ENCODE measurements around the gene ZSWIM5. TPM values are rescaled to one million over a fixed set of nuclear protein-coding genes. Genes with fewer than 3 reads are reported as not detected.

Gene ZSWIM5
- total and polyA plus RNA-seq, 9 of the 15 experiments (the other 6 are each of a cell fraction or from before 2014, with no cell fraction given) = under 0.01 to 0.07 (median 0.03) TPM; not detected in 3

DNA sequence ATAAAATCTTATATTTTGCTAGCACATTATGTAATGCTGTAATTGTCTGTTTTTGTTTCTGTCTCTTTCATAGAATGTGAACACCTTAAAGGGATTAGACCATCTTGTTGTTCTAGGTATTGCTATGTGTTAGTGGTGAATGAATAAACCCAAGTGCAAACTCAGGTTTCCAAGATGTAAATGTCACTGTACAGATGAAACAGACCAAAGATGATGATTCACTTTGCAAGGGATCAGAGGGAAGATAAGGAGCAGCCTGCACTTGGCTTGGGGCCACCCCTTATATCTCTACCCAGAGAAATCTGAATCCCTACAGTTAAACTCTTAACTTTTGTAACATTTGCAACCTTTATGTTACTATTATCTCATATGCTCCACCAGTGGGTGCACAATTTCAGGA is 168.9 kb downstream of the ZSWIM5 start (continued):
- TF ChIP-seq ADNP (tag; IDR thresholded peaks at IDR 0.05) (0 out of 2 replicates have a peak, but pooled peaks have one; percentile 51), SNRNP70 (optimal IDR thresholded peaks at IDR 0.05; ENCODE audit: low read depth, low read length) (no peak), CXXC5 (CRISPR knock-in tag; IDR thresholded peaks at IDR 0.05) (peak; percentile 80), ASH1L (IDR thresholded peaks at IDR 0.05; ENCODE audit: borderline replicate concordance, low read depth, partially characterized antibody) (no peak), YY1 (IDR thresholded peaks at IDR 0.05; ENCODE audit: borderline replicate concordance in 1 of 3, control insufficient read depth in 1 of 3, extremely low read depth in 1 of 3, insufficient read depth in 3 of 3, insufficient read length in 1 of 3, insufficient replicate concordance in 2 of 3, low read depth in 1 of 3, low read length in 2 of 3) (no peak), ZNF347 (CRISPR knock-in tag; IDR thresholded peaks at IDR 0.05; ENCODE audit: low read depth) (no peak), SAP30 (IDR thresholded peaks at IDR 0.05; ENCODE audit: borderline replicate concordance, insufficient read depth, low read depth, low read length, poor library complexity, severe bottlenecking) (no peak), ZNF507 (tag; conservative IDR thresholded peaks at IDR 0.05) (no peak), ZNF717 (CRISPR knock-in tag; IDR thresholded peaks at IDR 0.05) (no peak), RBM39 (optimal IDR thresholded peaks at IDR 0.05; ENCODE audit: low read depth, low read length) (no peak), TSC22D4 (tag; IDR thresholded peaks at IDR 0.05) (no peak), NFIC (IDR thresholded peaks at IDR 0.05) (peak; percentile 95), POU5F1 (IDR thresholded peaks at IDR 0.05; ENCODE audit: borderline replicate concordance, low read depth, low read length, partially characterized antibody) (no peak), ZNF146 (CRISPR knock-in tag; IDR thresholded peaks at IDR 0.05; ENCODE audit: unreplicated experiment) (no peak), KDM4B (IDR thresholded peaks at IDR 0.05; ENCODE audit: borderline replicate concordance in 2 of 2, low read depth in 1 of 2) (no peak), ZNF124 (CRISPR knock-in tag; IDR thresholded peaks at IDR 0.05) (no peak), ZNF444 (CRISPR knock-in tag; IDR thresholded peaks at IDR 0.05) (no peak), ESRRA (IDR thresholded peaks at IDR 0.05; ENCODE audit: borderline replicate concordance, low read depth) (no peak)
- TF ChIP-seq, protein P1, sequence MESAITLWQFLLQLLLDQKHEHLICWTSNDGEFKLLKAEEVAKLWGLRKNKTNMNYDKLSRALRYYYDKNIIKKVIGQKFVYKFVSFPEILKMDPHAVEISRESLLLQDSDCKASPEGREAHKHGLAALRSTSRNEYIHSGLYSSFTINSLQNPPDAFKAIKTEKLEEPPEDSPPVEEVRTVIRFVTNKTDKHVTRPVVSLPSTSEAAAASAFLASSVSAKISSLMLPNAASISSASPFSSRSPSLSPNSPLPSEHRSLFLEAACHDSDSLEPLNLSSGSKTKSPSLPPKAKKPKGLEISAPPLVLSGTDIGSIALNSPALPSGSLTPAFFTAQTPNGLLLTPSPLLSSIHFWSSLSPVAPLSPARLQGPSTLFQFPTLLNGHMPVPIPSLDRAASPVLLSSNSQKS (CRISPR knock-in tag; IDR thresholded peaks at IDR 0.05) = no peak
- TF ChIP-seq, protein P2, sequence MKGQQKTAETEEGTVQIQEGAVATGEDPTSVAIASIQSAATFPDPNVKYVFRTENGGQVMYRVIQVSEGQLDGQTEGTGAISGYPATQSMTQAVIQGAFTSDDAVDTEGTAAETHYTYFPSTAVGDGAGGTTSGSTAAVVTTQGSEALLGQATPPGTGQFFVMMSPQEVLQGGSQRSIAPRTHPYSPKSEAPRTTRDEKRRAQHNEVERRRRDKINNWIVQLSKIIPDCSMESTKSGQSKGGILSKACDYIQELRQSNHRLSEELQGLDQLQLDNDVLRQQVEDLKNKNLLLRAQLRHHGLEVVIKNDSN (CRISPR knock-in tag; IDR thresholded peaks at IDR 0.05) = no peak
- TF ChIP-seq, protein P3, sequence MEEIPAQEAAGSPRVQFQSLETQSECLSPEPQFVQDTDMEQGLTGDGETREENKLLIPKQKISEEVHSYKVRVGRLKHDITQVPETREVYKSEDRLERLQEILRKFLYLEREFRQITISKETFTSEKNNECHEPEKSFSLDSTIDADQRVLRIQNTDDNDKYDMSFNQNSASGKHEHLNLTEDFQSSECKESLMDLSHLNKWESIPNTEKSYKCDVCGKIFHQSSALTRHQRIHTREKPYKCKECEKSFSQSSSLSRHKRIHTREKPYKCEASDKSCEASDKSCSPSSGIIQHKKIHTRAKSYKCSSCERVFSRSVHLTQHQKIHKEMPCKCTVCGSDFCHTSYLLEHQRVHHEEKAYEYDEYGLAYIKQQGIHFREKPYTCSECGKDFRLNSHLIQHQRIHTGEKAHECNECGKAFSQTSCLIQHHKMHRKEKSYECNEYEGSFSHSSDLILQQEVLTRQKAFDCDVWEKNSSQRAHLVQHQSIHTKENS (CRISPR knock-in tag; IDR thresholded peaks at IDR 0.05) = no peak
- TF ChIP-seq, protein P4, sequence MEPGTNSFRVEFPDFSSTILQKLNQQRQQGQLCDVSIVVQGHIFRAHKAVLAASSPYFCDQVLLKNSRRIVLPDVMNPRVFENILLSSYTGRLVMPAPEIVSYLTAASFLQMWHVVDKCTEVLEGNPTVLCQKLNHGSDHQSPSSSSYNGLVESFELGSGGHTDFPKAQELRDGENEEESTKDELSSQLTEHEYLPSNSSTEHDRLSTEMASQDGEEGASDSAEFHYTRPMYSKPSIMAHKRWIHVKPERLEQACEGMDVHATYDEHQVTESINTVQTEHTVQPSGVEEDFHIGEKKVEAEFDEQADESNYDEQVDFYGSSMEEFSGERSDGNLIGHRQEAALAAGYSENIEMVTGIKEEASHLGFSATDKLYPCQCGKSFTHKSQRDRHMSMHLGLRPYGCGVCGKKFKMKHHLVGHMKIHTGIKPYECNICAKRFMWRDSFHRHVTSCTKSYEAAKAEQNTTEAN (CRISPR knock-in tag; IDR thresholded peaks at IDR 0.05) = no peak
- TF ChIP-seq, protein P5, sequence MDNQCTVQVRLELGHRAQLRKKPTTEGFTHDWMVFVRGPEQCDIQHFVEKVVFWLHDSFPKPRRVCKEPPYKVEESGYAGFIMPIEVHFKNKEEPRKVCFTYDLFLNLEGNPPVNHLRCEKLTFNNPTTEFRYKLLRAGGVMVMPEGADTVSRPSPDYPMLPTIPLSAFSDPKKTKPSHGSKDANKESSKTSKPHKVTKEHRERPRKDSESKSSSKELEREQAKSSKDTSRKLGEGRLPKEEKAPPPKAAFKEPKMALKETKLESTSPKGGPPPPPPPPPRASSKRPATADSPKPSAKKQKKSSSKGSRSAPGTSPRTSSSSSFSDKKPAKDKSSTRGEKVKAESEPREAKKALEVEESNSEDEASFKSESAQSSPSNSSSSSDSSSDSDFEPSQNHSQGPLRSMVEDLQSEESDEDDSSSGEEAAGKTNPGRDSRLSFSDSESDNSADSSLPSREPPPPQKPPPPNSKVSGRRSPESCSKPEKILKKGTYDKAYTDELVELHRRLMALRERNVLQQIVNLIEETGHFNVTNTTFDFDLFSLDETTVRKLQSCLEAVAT (IDR thresholded peaks at IDR 0.05) = no peak
